GM12874 (cell line): ENCODE measurements around the gene C1QTNF2.

ENCODE experiments used
- CTCF ChIP-seq: IDR thresholded peaks from 2 replicates; pipeline ENCODE4 v1.5.1; 2011; ENCODE audit warnings: low read depth, mild to moderate bottlenecking, control low read depth, low read length, moderate library complexity; ENCODE audit not compliant: insufficient read depth

Gene C1QTNF2

GRCh38 chr5:160397492-160397891 lies 27.1 kb upstream of the C1QTNF2 start:
- no peak for TF ChIP-seq CTCF

GRCh38 chr5:160395111-160395510 lies 24.7 kb upstream of the C1QTNF2 start:
- TF ChIP-seq CTCF, result no peak

- TF ChIP-seq CTCF, result peak; percentile 32; the same call in 1 of the 2 replicates
These were observed 20.6 kb upstream of the C1QTNF2 start for GRCh38 chr5:160390787-160391696.

- TF ChIP-seq CTCF, result no peak
These were observed 17.0 kb upstream of the C1QTNF2 start for GRCh38 chr5:160387445-160387844.

- TF ChIP-seq CTCF, result no peak
These were observed 15.1 kb upstream of the C1QTNF2 start for GRCh38 chr5:160385496-160385895.

GRCh38 chr5:160384681-160385080 lies 14.3 kb upstream of the C1QTNF2 start:
- TF ChIP-seq CTCF, result no peak

GRCh38 chr5:160382346-160382745 lies 11.9 kb upstream of the C1QTNF2 start:
- no peak for TF ChIP-seq CTCF
